Non-pigmented ciliary epithelial cell (primary cell): ENCODE results near the gene QRICH2.
"Not testable (repeated sequence)": the region's sequence is repeated elsewhere in the genome, so short reads cannot be mapped to it uniquely, and the experiment has no call there.

Experiments
- DNase-seq: peaks from one replicate; pipeline ENCODE4 v3.0.0-alpha.2; 2010; ENCODE audit warnings: low read depth

Gene QRICH2

GRCh38 chr17:76248013-76248782 is 59.9 kb downstream of the QRICH2 start:
- DNase-seq: no peak

- DNase-seq: no peak
Measured at GRCh38 chr17:76247304-76247703, 60.8 kb downstream of the QRICH2 start.

GRCh38 chr17:76246080-76247066 is 61.7 kb downstream of the QRICH2 start:
- no peak for DNase-seq

GRCh38 chr17:76244721-76245120 is 63.4 kb downstream of the QRICH2 start:
- DNase-seq: not testable (repeated sequence)

- DNase-seq: no peak
Measured at GRCh38 chr17:76243826-76244679, 64.0 kb downstream of the QRICH2 start.

GRCh38 chr17:76241691-76242255 is 66.3 kb downstream of the QRICH2 start:
- DNase-seq: no peak

GRCh38 chr17:76241204-76241538 is 66.9 kb downstream of the QRICH2 start:
- DNase-seq: no peak

GRCh38 chr17:76240461-76241203 is 67.4 kb downstream of the QRICH2 start, which contains the start of gene RNF157:
Gene RNF157, minus strand, starts transcription at chr17:76240493. Its CDS starts 253 bp downstream, at chr17:76240240.
- no peak for DNase-seq

- no peak for DNase-seq
Measured at GRCh38 chr17:76239538-76240274, 68.4 kb downstream of the QRICH2 start.

GRCh38 chr17:76238847-76239537 is 69.1 kb downstream of the QRICH2 start:
- DNase-seq: no peak

GRCh38 chr17:76237859-76238313 is 70.2 kb downstream of the QRICH2 start:
- DNase-seq: no peak

GRCh38 chr17:76236603-76237002 is 71.5 kb downstream of the QRICH2 start:
- no peak for DNase-seq

- DNase-seq: no peak
Measured at GRCh38 chr17:76235883-76236282, 72.2 kb downstream of the QRICH2 start.

GRCh38 chr17:76234354-76234679 is 73.8 kb downstream of the QRICH2 start:
- DNase-seq: no peak

- DNase-seq: no peak
Measured at GRCh38 chr17:76233588-76234353, 74.3 kb downstream of the QRICH2 start.

GRCh38 chr17:76232342-76232741 is 75.7 kb downstream of the QRICH2 start:
- DNase-seq: peak; percentile 65

GRCh38 chr17:76226749-76227148 is 81.3 kb downstream of the QRICH2 start:
- DNase-seq: not testable (repeated sequence)

GRCh38 chr17:76225373-76226086 is 82.5 kb downstream of the QRICH2 start:
- not testable (repeated sequence) for DNase-seq
